ENCODE data around the gene LRRC8E. TPM values are rescaled to one million over a fixed set of nuclear protein-coding genes. Genes with fewer than 3 reads are reported as not detected.

Gene LRRC8E
- polyA plus RNA-seq, 1 experiment: 4.1 TPM

GRCh38 chr19:7912697-7913564 is 24.6 kb downstream of the LRRC8E start:
- no peak for DNase-seq (ENCODE audit: low read depth, low spot score)
- POLR2A ChIA-PET: no interaction called here
- Histone ChIP-seq H3K27me3 (ENCODE audit: control insufficient read depth, insufficient read depth, low read length) (peaks cover 7% of the 10 kb centered on the region), H3K4me3 (ENCODE audit: low read depth, low read length) (no peak overlapping the region), H3K9me3 (ENCODE audit: control insufficient read depth, insufficient read depth, low read length) (no peaks in the 10 kb centered on the region; the same call in 1 of the 2 replicates), H3K27ac (ENCODE audit: low read depth, low read length) (no peak overlapping the region)
- no peak for TF ChIP-seq CTCF (IDR thresholded peaks at IDR 0.05; ENCODE audit: low read depth, low read length)
- CTCF ChIA-PET: no interaction called here

GRCh38 chr19:7913652-7914051 is 25.3 kb downstream of the LRRC8E start:
- peaks cover 7% of the 10 kb centered on the region for H3K27me3 ChIP-seq (ENCODE audit: control insufficient read depth, insufficient read depth, low read length)
- ChIA-PET POLR2A (no interaction called here), CTCF (no interaction called here)
- no peak for DNase-seq (ENCODE audit: low read depth, low spot score)
- H3K4me3 ChIP-seq (ENCODE audit: low read depth, low read length): no peak overlapping the region
- no peaks in the 10 kb centered on the region; the same call in 1 of the 2 replicates for H3K9me3 ChIP-seq (ENCODE audit: control insufficient read depth, insufficient read depth, low read length)
- H3K27ac ChIP-seq (ENCODE audit: low read depth, low read length): no peak overlapping the region
- TF ChIP-seq CTCF (IDR thresholded peaks at IDR 0.05; ENCODE audit: low read depth, low read length): no peak

GRCh38 chr19:7914099-7914498 is 25.8 kb downstream of the LRRC8E start:
- Histone ChIP-seq H3K27ac (ENCODE audit: low read depth, low read length) (no peak overlapping the region), H3K4me3 (ENCODE audit: low read depth, low read length) (no peak overlapping the region), H3K9me3 (ENCODE audit: control insufficient read depth, insufficient read depth, low read length) (no peaks in the 10 kb centered on the region; the same call in 1 of the 2 replicates), H3K27me3 (ENCODE audit: control insufficient read depth, insufficient read depth, low read length) (peaks cover 7% of the 10 kb centered on the region)
- DNase-seq (ENCODE audit: low read depth, low spot score): no peak
- ChIA-PET POLR2A (interaction anchor here (3.9 kb wide), 1 partner anchor 11 kb away, joined by 16 read pairs; the partner anchor contains the start of gene MAP2K7), CTCF (no interaction called here)
- no peak for TF ChIP-seq CTCF (IDR thresholded peaks at IDR 0.05; ENCODE audit: low read depth, low read length)

GRCh38 chr19:7914598-7915045 is 26.3 kb downstream of the LRRC8E start, which contains the start of gene TGFBR3L:
TGFBR3L (plus strand) TSS chr19:7914830.
- CTCF ChIA-PET: no interaction called here
- DNase-seq (ENCODE audit: low read depth, low spot score): no peak
- Histone ChIP-seq H3K27me3 (ENCODE audit: control insufficient read depth, insufficient read depth, low read length) (peaks cover 7% of the 10 kb centered on the region), H3K27ac (ENCODE audit: low read depth, low read length) (no peak within 1 kb of the TSS), H3K4me3 (ENCODE audit: low read depth, low read length) (no peak within 1 kb of the TSS), H3K9me3 (ENCODE audit: control insufficient read depth, insufficient read depth, low read length) (no peaks in the 10 kb centered on the region; the same call in 1 of the 2 replicates)
- no peak for TF ChIP-seq CTCF (IDR thresholded peaks at IDR 0.05; ENCODE audit: low read depth, low read length)
- POLR2A ChIA-PET: interaction anchor here (3.9 kb wide), 1 partner anchor 11 kb away, joined by 16 read pairs; the partner anchor contains the start of gene MAP2K7
